ENCODE results near the gene PLEK.
A peak's percentile ranks its signal among the peaks of the same experiment; 100 is the strongest.
"Not testable (repeated sequence)": the region's sequence is repeated elsewhere in the genome, so short reads cannot be mapped to it uniquely, and the experiment has no call there.

PLEK gene, protein sequence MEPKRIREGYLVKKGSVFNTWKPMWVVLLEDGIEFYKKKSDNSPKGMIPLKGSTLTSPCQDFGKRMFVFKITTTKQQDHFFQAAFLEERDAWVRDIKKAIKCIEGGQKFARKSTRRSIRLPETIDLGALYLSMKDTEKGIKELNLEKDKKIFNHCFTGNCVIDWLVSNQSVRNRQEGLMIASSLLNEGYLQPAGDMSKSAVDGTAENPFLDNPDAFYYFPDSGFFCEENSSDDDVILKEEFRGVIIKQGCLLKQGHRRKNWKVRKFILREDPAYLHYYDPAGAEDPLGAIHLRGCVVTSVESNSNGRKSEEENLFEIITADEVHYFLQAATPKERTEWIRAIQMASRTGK

DNA sequence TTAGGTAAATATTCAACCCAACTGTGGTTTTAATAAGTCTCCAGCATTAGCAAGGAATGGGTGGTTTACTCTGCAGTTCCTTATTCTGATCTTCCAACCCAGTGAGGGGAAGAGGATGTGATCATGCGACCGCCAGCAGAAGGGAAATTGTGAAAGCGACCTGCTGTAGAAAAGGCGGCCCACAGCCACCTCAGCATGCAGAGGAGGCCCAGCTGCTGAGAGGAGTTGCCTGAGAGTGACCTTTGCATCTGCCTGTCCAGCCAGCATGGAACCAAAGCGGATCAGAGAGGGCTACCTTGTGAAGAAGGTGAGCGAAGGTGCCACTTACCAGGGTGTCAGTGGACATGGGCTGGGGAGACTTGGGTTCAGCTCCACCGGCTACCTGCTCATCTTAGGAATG, at the start of gene PLEK:
TSS of gene PLEK (plus strand) at position 196 of the 400 bp plus-strand sequence. CDS start at position 266, 70 bp downstream.
- no peak for DNase-seq (ENCODE audit: low read depth)

DNA sequence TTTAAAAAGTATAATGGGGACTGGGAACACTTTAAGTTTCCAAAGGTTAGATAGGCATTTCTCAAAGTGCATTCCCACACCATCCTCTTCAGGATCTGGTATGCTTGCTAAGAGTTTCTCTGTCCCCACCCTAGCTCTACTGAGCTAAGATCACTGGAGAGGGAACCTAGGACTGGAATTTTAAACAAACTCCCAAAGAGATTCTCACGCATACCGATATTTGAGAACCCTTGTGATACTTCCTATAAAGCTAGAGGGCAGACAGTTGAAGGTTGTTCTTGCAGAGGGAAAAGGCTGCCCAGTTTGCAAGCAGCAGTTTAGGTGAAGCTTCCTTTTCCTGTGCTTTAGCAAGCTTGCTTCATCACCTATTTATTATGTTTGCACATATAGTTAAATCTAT, 49.0 kb upstream of the PLEK start:
- no peak for DNase-seq (ENCODE audit: low read depth)

DNA sequence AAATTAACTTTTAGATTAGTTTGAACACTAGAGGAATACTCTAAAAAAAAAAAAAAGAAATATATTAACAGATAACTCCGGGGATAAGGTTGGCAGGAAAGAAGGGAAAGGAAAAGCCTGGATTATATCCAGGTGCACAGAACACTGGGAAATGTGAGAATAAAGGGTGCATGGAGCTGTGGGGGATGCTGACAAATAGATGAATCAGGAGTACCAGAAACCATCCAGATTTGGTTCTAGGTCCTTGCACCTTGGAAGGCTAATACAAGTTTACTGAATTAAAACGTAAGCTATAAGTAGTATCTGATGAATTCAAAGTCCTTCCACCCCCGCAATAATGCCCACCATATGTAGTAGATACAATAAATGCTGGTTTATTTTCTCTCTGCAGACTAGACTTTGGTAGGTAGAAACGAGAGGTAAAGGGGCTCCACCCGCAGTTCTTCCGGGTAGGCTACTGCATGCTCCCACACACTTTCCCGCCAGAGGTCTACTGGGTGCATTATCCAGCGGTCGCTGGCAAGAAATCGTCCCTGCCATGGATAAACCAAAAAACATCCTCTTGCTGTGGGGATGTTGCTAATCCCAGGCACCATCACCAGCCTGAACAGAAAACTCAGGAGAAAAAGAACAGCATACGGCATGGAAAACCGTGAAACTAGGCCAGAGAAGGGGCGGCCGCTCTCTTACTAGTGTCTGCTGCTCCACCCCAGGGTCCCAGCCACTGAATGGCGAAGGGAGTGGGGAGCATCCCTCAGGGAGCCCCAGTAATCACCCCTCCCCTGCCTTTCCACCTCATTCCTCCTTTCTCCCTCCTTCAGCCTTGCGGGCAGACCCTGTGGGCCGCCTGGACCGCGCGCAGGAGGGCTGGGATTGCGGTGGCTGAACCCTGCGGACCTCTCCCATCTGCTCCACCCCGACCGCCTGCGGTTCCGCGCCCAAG, 46.8 kb upstream of the PLEK start:
- no peak for DNase-seq (ENCODE audit: low read depth)

DNA sequence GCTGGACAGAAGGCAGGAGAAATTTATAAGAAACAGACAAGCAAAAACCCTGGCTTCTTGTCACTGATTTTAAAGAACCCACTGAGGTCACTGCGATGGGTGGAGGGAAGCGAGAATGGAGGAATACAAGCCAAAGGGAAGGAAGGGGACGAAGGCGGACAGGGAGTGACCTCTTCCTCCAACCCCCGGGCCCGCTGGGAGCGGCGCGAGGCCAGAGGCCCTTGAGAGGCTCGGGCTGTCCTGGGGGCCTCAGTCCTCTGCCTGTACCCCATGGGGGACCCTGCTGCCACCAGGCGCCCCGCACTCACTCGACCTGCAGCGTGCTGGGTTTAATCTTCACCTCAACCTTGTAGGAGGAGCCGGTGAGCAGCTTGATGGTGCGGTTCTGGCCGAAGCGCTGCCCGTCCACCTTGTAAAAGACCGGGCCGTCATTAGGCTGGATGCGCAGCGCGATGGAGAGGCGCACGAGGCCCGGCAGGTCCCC, 46.1 kb upstream of the PLEK start:
- no peak for DNase-seq (ENCODE audit: low read depth)

DNA sequence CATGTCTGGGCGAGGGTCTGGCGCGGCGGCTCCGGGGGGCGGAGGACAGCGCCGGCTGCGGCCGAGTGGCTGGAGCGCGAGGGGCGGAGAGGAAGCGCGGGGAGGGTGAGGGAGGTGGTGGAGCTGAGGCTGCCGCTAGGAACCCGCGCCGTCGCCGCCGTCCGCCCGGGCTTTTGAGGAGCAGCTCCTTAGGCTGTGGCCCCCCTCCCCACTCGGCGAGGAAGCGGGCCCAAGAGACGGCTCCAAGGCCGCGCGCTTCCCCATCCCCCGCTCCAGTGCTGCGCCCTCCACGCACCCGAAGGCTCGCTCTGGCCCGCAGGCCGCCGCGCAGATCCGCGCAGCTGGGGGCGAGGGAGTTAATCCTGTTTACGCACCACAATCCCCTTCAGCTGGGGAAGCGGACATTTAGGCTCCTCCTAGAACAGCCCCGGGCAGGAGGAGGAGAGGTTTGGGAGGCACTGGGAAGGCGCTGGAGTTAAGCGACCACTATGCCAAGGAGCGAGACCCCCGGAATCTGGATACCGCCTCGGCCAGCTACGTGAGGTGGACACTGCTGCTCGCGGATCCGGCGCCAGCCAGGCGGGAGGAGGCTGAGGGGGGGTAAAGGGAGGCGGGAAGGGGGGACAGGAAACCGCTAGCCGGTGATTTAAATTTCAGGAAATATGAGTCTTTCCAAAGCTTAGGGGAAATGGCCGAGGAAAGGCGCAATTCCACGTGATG, 45.5 kb upstream of the PLEK start, which contains the start of gene CNRIP1:
TSS of gene CNRIP1 (minus strand) at position 552 of the 720 bp plus-strand sequence. CDS start at position 3, 549 bp downstream.
- peak; percentile 78 for DNase-seq (ENCODE audit: low read depth)

DNA sequence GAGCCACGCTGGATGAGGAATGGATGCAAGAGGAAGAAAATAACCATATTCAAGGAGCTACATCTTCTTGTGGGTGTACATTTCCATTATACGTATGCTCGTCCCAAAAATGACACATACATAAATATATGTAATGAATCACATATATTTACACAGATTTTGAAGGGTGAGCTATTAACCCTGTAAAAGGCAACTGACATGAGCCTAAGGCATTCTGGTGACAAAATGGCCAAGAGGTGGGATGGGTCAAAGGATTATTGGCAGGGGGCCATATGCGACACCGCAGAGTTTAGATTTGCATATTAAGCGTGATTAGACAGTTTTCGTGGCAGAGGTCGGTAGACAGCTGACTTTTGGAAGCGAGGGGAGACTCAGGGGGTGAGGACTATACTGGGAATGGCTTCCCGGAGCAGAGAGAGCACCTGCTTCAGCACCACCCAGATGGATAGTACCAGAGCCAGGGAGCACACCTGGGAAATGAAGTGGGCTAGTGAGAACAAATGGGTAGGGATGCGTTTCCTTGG, 44.9 kb upstream of the PLEK start:
- no peak for DNase-seq (ENCODE audit: low read depth)

DNA sequence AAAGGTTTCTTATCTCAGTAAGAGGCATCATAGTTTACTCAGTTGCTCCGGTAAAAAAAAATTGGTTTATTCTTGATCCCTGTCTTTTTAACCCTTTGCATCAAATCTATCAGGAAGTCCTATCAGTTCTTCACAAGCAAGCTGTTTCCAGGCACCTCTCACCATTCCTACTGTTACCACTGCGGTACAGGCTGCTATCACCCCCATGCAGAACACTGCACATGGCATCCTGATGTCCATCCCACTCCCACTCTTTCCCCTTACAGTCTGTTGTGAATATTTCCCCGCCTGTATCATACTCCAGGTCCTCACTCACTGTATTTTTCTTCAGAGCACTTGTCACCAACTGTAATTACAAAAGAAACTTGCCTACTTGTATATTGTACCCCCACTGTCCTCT, 40.0 kb upstream of the PLEK start:
- DNase-seq (ENCODE audit: low read depth): no peak

DNA sequence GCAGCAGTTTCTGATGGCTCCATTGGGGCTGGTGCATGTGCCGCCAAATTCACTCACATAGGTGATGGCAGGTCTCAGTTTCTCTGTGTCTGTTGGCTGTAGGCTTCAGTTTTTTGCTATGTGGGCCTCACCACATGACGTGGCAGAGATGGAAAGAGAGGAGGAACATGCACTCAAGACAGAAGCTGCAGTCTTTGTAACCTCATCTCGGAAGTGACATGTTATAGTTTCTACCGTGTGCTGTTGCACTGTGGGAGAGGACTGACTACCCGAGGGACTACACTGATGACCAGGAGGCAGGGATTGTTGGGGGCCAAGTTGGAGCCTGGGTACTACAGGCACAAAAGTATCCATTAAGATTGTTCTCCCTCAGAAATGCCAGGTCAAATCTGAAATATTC, 36.2 kb upstream of the PLEK start:
- no peak for DNase-seq (ENCODE audit: low read depth)

DNA sequence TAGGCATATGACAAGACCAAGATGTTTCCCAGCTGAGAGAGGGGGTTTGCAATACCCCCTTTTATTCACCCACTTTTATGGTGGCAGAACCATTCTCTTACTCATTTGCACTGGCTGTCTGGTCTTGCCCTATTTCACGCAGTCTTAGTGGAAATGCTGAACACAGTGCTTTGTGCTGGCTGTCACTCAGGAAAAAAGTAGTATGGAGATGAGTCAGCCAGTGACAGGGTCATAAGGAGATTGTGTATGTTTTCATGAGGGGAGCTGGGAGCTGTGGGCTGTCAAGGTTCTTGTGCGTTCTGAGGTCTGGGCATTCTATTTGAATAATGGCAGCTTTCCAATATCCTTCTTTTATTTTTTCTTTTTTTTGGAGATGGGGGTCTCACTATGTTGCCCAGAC, 34.4 kb upstream of the PLEK start:
- peak; percentile 52 for DNase-seq (ENCODE audit: low read depth)

DNA sequence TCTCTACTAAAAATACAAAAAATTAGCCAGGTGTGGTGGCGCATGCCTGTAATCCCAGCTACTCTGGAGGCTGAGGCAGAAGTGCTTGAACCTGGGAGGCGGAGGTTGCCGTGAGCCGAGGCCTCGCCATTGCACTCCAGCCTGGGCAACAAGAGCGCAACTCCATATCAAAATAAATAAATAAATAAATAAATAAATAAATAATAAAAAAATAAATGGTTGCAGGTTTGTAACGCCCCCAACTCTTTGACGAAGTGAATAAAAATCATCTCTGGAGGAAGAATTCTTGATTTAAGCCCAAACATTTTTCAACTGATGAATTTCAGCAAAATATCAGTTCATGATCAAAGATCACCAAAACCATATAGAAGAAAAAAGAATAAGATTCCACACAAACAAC, 32.1 kb upstream of the PLEK start:
- no peak for DNase-seq (ENCODE audit: low read depth)

DNA sequence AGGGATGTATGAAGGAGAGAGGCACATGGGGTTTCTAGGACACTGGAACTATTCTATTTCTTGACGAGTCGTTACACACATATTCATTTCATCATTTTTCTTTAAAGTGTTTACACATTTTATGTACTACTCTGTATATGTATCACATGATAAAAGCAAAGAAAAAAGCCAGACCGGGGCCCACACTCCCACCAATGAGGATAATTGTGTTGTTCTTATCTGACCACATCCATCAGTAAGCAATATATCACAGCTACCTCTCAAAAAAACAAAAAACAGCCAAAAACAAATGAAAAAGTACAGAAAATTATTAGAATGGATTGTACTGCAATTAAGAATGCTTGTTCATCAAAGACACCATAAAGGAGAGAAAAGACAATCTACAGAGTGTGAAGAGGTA, 31.2 kb upstream of the PLEK start:
- no peak for DNase-seq (ENCODE audit: low read depth)

DNA sequence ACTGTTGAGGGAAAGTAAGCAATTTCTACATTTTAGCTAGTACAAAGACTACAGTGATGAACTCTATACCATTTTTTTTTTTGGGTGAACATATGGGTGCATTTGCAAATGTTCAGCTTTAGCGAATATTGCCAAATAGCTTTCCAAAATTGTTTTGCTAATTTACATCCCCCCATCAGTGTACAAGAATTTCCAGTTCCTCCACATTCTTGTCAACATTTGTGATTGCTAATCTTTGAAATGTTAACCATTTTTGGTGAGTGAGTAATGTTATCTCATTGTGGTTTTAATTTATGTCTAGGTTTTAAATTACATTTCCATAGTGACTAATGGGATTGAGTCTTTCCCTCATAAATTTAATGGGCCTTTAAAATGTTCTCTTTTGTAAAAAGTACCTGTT, 28.9 kb upstream of the PLEK start:
- DNase-seq (ENCODE audit: low read depth): peak; percentile 21

DNA sequence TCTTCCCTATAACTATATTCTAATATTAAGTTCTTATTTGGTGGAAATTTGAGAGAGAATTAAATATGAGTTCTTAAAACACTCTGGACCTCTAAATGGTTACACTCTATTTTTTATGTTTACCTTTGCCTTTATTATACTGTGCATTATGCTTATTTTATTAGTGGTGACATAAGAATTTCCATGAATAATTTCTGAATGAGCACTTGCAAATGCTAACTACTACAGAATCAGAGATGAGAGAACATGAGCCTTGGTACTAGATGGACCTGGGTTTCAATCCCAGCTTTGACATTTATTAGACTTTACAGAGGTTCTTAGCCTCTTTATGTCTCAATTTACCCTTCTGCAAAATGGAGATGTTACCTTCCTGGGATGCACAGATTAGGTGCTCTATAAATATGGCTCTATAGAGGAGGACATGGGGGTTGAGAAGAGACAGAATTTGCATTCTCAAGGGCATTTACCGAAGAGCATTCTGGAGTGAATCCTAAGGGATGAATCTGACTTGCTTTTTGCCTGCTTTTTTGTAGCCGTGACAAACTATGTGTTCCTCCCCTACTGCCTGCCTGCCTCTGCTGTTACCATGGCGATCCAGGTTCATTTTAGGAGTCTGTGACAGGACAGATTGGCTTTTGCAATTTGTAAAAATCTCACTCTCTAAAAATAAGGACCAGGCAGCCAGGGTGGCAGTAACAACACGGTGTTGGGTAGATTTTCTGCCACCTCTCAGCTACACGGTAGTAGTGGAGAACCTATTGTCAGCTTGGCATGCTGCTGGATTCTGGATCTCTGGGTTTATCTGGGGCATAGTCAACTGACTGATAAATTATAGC, 24.6 kb upstream of the PLEK start:
- no peak for DNase-seq (ENCODE audit: low read depth)

DNA sequence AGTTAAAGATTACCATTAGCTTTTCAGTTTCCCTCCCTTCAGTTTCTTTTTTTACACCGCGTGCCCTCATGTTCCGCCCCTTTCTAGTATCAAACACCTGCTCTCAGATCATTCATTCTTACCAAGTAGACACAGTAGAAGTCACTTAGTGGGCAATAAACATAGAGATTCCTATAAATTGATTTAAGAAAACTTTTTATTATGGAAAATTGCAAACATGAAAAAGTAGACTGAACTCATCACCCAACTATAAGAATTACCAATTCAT, 24.1 kb upstream of the PLEK start:
- DNase-seq (ENCODE audit: low read depth): no peak

DNA sequence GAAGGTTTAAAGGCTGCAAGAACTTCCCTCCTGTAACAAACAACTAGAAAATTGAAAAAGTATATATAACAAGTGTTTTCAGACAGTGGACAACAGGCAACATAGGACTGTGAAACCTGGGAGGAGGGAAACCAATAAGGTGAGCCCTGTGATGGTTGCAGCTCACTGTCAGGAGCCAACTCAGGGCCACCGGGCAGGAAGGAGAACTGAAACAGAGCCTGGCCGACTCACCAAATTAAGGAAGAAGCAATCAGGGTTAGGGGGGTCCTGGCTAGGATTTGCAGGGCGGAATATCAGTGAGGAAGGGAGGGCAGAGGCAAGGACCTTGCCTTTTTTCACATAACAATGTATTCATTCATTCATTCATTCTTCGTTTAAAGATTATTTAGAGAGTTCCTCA, 23.5 kb upstream of the PLEK start:
- DNase-seq (ENCODE audit: low read depth): no peak

DNA sequence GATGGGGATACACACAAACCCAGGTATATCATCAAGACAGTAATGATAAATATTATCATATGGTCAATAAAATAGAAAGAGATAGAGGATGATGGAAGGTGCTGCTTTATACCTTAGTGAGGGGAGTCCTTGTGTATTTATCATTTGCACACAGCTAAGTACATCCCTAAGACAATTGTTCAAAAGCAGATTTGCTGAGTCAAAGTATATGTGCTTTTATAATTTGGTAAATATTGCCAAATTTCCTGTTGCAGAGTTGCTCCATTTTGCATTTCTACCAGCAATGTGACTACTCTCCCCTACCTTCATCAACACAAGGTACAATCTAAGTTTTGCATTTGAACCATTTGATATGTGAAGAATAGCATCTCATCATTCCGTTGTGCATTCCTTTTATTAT, 22.6 kb upstream of the PLEK start:
- DNase-seq (ENCODE audit: low read depth): no peak

DNA sequence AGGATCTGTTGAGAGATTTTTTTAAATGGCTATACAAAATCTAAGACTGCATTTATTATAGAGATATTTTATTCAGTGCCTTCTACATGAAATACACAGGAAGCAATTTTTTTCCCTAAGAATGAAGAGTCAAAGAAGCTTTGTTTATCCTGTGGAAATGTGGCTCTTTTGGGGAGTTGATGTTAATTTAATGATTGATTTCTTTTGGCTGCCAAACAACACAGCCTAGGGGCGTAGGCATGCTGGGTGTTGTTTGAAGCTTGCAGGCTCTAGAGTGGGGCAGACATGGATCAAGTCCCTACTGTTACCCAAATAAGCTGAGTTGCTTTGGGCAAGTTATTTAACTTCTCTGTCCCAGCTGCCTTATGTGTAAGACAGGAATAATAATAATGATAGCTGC, 21.1 kb upstream of the PLEK start:
- DNase-seq (ENCODE audit: low read depth): no peak

DNA sequence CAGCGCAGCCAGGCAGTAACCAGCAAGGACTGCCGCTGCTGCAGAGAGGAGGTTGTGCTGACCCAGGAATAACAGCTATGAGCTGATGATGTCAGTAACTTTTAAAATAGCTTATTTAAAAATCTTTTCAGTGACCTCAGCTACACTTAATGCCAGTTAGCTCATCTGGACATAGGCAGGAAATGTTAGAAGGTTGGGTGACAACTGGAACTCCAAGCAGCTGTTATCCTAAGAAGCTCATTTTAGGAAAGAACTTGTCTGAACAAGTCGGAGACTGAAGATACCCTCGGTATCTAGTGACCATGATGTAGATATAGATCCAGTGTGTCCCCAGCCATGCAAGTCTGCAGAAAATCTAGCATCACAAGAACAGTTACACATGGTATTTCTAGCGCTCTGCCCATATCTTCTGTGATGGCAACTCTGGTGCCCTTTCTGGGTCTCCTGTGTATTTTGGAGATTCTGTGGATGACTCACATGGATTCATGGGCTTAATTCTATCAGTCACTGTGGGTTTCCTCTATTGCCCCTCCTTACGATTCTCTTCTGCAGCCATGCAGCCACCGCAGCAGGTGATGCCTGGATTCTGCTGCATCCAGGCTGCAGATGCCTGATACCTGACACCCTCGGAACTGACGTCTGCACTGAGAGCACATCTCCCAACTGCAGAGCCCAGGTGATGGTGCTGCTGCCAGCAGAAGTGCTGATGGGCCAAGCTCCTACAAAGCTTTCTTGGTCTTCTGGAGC, 19.8 kb upstream of the PLEK start:
- no peak for DNase-seq (ENCODE audit: low read depth)

DNA sequence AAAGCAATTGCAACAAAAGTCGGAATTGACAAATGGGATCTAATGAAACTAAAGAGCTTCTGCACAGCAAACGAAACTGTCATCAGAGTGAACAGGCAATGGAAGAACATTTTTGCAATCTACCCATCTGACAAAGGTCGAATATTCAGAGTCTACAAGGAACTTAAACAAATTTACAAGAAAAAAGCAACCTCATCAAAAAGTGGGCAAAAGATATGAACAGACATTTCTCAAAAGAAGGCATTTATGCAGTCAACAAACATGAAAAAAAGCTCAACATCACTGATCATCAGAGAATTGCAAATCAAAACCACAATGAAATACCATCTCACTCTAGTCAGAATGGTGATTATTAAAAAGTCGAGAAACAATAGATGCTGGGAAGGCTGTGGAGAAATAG, 16.0 kb upstream of the PLEK start:
- DNase-seq (ENCODE audit: low read depth): not testable (repeated sequence)

DNA sequence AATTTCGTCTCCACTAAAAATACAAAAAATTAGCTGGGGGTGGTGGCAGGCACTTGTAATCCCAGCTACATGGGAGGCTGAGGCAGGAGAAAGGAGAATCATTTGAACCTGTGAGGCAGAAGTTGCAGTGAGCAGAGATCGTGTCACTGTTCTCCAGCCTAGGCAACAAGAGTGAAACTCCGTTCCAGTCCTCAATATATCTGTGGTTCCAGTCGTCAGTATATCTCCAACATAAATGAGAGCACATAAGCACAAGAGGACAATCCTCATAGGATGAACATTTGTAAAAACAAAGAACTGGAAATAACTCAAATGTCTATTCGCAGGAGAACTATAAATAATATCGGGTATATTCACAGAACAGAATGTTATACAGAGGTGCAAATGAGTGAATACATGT, 13.1 kb upstream of the PLEK start:
- DNase-seq (ENCODE audit: low read depth): no peak

Measured in stromal cell of bone marrow (primary cell).